Activated CD8-positive, alpha-beta T cell treated with anti-CD3 and anti-CD28 coated beads for 36 hours (primary cell): ENCODE results near the gene ITGAD. TPM values are rescaled to one million over a fixed set of nuclear protein-coding genes. Genes with fewer than 3 reads are reported as not detected.

Experiments
- ATAC-seq: fragments of 200-7000 bp; cut with Tn5 transposase; one replicate; pipeline ENCODE4 v1.10.0; 2021; ENCODE audit warnings: mild to moderate bottlenecking, moderate library complexity
- CTCF ChIA-PET: fragments of 350-600 bp; sonication (Branson Sonifier 250); formaldehyde crosslinking; loops from one replicate; lab custom pipeline; 2021; ENCODE audit warnings: antibody characterized with exemption; lab: Charles Lee
- POLR2A ChIA-PET: fragments of 350-600 bp; sonication (Branson Sonifier 250); formaldehyde crosslinking; loops from one replicate; lab custom pipeline; 2021; ENCODE audit warnings: antibody characterized with exemption; lab: Charles Lee
- DNase-seq: peaks from one replicate; pipeline ENCODE4 v3.0.0-alpha.2; 2020
- H3K27ac Mint-ChIP-seq: one replicate; pipeline ENCODE4 v1.8.0; 2021; ENCODE audit warnings: mild to moderate bottlenecking, mixed read lengths
- H3K27me3 Mint-ChIP-seq: one replicate; pipeline ENCODE4 v1.8.0; 2021; ENCODE audit warnings: mixed read lengths
- H3K36me3 Mint-ChIP-seq: one replicate; pipeline ENCODE4 v1.8.0; 2021; ENCODE audit warnings: low read depth, mixed read lengths
- H3K4me1 Mint-ChIP-seq: one replicate; pipeline ENCODE4 v1.8.0; 2021; ENCODE audit warnings: low read depth, mixed read lengths
- H3K4me3 Mint-ChIP-seq: one replicate; pipeline ENCODE4 v1.8.0; 2021; ENCODE audit warnings: mild to moderate bottlenecking, moderate library complexity, mixed read lengths
- H3K9me3 Mint-ChIP-seq: one replicate; pipeline ENCODE4 v1.8.0; 2021; ENCODE audit warnings: mixed read lengths
- CTCF ChIP-seq: fragments of 200-600 bp; IDR thresholded peaks from one replicate; pipeline ENCODE4 v1.8.0; 2022; ENCODE audit warnings: antibody characterized with exemption, mild to moderate bottlenecking
- intact Hi-C: fragments of 100-400 bp; cut with micrococcal nuclease; formaldehyde crosslinking; loops from one replicate; pipeline ENCODE4 v1.10.0; 2022
- total RNA-seq, 2 experiments: library from RNA; stranded (reverse); gene quantifications; one replicate each; pipeline ENCODE4 v1.2.3, GENCODE V29; 2021

Gene ITGAD
- total RNA-seq, 2 experiments from 2014 or later: not detected

GRCh38 chr16:31401436-31401835 is 8.3 kb downstream of the ITGAD start:
- H3K27ac Mint-ChIP-seq: no peak overlapping the region
- H3K27me3 Mint-ChIP-seq: no peaks in the 10 kb centered on the region
- H3K36me3 Mint-ChIP-seq: peaks cover 2% of the 10 kb centered on the region
- peaks cover 9% of the 10 kb centered on the region for H3K9me3 Mint-ChIP-seq
- CTCF ChIA-PET: interaction anchor here (1.4 to 1.9 kb wide), 2 partner anchors 16 to 19 kb away, joined by 3 to 5 read pairs; no protein-coding TSS in a partner anchor
- intact Hi-C loops: no loop called here
- POLR2A ChIA-PET: no interaction called here
- H3K4me3 Mint-ChIP-seq: no peak overlapping the region
- DNase-seq (no peak), ATAC-seq (no peak)
- H3K4me1 Mint-ChIP-seq: peaks cover 11% of the 10 kb centered on the region
- TF ChIP-seq CTCF: no peak

DNA sequence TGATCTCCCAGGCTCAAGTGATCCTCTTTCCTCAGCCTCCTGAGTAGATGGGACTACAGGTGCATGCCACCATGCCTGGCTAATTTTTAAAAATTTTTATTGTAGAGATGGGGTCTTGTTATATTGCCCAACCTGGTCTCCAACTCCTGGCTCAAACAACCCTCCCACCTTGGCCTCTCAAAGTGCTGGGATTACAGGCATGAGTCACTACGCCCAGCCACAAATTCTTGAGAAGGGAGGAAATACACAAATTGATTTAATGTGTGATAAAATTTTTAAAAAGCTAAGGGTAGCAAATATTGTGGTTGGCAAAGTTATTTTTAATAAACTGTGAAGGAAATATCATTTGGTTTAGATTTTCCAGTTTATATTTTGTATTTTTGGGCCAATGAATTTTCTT is 9.6 kb downstream of the ITGAD start:
- DNase-seq: no peak
- no peak overlapping the region for H3K4me3 Mint-ChIP-seq
- POLR2A ChIA-PET: interaction anchor here (1.1 kb wide), 1 partner anchor 158 kb away, joined by 3 read pairs; no protein-coding TSS in a partner anchor
- ATAC-seq: no peak
- H3K27ac Mint-ChIP-seq: no peak overlapping the region
- intact Hi-C loops: no loop called here
- H3K9me3 Mint-ChIP-seq: peaks cover 9% of the 10 kb centered on the region
- CTCF ChIA-PET: interaction anchor here (0.9 to 1.2 kb wide), 3 partner anchors 20 to 466 kb away, joined by 3 to 4 read pairs (median 3); no protein-coding TSS in a partner anchor
- H3K36me3 Mint-ChIP-seq: peaks cover 2% of the 10 kb centered on the region
- no peaks in the 10 kb centered on the region for H3K27me3 Mint-ChIP-seq
- TF ChIP-seq CTCF: no peak
- peaks cover 11% of the 10 kb centered on the region for H3K4me1 Mint-ChIP-seq

GRCh38 chr16:31403590-31404352 is 10.6 kb downstream of the ITGAD start:
- ChIA-PET CTCF (no interaction called here), POLR2A (interaction anchor here (1.0 kb wide), 1 partner anchor 16 kb away, joined by 3 read pairs; no protein-coding TSS in a partner anchor)
- Mint-ChIP-seq H3K27ac (no peak overlapping the region), H3K4me1 (peaks cover 11% of the 10 kb centered on the region), H3K36me3 (peaks cover 2% of the 10 kb centered on the region), H3K9me3 (peaks cover 9% of the 10 kb centered on the region), H3K27me3 (no peaks in the 10 kb centered on the region), H3K4me3 (no peak overlapping the region)
- intact Hi-C loops: no loop called here
- no peak for ATAC-seq
- TF ChIP-seq CTCF: no peak
- no peak for DNase-seq

DNA sequence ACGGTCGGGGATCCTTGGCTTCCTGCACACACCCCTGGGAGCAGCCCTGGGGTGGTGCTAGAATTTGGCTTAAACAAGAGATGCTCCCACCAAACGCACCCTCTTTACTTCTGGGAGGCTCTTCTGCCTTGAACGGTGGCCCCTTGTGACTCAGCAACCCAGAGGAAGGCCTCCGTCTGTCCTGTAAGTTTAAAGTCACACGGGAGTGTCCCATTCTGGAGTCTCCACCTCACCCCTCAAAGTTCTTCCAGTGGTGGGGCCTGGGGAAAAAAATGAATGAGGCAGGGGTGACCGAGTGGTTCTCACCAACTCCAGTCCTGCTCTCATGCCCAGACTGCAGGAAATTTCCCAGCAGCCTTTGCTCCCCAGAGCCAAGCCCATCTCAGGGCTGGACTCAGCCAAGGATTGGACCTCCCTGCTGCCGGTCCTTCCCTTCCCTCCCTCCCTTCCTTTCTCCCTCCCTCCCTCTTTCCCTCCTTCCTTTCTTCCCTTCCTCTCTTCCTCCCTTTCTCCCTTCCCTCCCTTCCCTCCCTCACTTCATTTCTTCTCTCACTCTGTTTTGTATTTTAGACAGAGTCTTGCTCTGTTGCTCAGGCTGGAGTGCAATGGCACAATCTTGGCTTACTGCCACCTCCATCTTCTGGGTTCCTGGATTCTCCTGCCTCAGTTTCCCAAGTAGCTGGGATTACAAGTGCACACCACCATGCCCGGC is 11.4 kb downstream of the ITGAD start:
- Mint-ChIP-seq H3K27me3 (no peaks in the 10 kb centered on the region), H3K9me3 (peaks cover 5% of the 10 kb centered on the region), H3K4me1 (peaks cover 11% of the 10 kb centered on the region), H3K4me3 (no peak overlapping the region), H3K36me3 (peaks cover 2% of the 10 kb centered on the region), H3K27ac (no peak overlapping the region)
- CTCF ChIA-PET: no interaction called here
- POLR2A ChIA-PET: no interaction called here
- no peak for TF ChIP-seq CTCF
- DNase-seq (no peak), ATAC-seq (no peak)
- intact Hi-C loops: no loop called here

DNA sequence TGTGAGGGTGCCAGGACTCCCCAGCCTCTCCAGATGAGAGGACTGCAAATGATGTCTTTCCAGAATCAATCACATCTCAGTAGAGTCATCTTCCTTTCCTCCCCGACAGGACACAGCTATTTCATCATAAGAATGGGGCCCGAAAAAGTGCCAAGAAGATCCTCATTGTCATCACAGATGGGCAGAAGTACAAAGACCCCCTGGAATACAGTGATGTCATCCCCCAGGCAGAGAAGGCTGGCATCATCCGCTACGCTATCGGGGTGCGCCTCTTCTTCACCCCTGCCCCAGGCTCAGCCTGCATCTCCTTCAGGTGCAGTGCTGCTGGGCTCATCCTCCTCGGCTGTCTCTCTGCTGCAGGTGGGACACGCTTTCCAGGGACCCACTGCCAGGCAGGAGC is 14.3 kb downstream of the ITGAD start:
- intact Hi-C loops: no loop called here
- TF ChIP-seq CTCF: no peak
- ChIA-PET POLR2A (interaction anchor here (1.2 kb wide), 1 partner anchor 14 kb away, joined by 3 read pairs; no protein-coding TSS in a partner anchor), CTCF (no interaction called here)
- Mint-ChIP-seq H3K36me3 (no peaks in the 10 kb centered on the region), H3K27ac (no peak overlapping the region), H3K4me3 (no peak overlapping the region), H3K4me1 (peaks cover 4% of the 10 kb centered on the region), H3K9me3 (no peaks in the 10 kb centered on the region), H3K27me3 (no peaks in the 10 kb centered on the region)
- ATAC-seq: no peak
- DNase-seq: no peak
